Left renal cortex interstitium (tissue), 4 donors: ENCODE results near the gene FBXL17. TPM values are rescaled to one million over a fixed set of nuclear protein-coding genes. Genes with fewer than 3 reads are reported as not detected.
"Not testable (repeated sequence)": the region's sequence is repeated elsewhere in the genome, so short reads cannot be mapped to it uniquely, and the experiment has no call there.

ENCODE experiments used
- DNase-seq, 4 donors: peaks; one replicate each; pipeline ENCODE4 v3.0.0-alpha.2; 2013; ENCODE audit warnings: low read depth in 4 of 4, low spot score in 2 of 4, missing footprints in 1 of 4
- polyA plus RNA-seq, 4 donors: library from polyadenylated mRNA; unstranded; fragments of 120-200 nt; gene quantifications; one replicate each; pipeline ENCODE4 v1.2.1, GENCODE V29; 2013; ENCODE audit not compliant: insufficient read length in 4 of 4

Gene FBXL17
- polyA plus RNA-seq, 4 donors: 23.0 to 32.8 (median 30.3) TPM

DNA sequence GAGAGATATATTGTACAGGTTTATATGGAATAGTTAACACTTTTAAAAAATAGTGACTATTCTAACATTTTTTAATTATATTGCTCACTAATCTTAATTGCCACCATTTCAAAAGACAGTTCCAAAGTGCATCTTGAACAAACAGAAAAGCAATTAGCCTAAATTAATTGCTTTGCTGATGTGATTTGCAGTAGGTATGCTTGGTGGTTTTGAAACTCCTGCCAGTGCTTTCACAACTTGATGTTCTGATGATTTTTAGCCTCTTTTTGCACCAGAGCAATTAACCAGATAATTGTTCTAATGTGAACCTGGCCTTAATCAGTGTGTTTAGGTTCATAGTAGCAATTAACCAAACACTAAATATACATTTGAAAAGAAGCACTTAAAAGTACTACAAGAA lies 207.6 kb downstream of the FBXL17 start:
- no peak for DNase-seq

DNA sequence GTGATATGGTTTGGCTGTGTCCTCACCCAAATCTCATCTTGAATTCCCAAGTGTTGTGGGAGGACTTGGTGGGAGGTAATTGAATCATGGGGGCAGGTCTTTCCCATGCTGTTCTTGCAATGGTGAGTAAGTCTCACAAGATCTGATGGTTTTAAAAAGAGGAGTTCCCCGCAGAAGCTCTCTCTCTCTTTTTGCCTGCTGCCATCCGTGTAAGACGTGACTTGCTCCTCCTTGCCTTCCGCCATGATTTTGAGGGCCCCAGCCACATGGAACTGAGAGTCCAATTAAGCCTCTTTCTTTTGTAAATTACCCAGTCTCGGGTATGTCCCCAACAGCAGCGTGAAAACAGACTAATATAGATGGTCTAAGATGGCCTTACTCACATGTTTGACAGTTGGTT lies 210.1 kb downstream of the FBXL17 start:
- DNase-seq: no peak

DNA sequence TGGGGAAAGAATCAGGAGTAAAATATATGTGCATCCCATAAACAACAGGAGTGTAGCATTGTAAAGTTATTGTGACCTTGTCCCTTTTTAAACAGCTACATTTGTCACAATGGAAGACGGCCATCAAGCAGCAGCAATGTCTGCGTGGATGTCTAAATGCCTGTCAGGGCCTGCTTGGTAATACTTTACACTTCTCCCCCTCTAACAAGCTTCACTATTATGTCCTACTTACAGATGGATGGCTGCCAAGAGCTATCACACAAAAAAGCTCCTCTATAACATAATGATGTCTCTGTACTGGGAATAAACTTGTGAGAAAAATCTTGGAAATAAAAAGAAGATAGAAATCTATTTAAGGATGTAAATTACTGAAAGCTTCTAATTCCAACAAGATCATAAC lies 213.0 kb downstream of the FBXL17 start:
- DNase-seq: no peak

- DNase-seq: no peak
Observed at GRCh38 chr5:108167174-108167573, 214.7 kb downstream of the FBXL17 start.

DNA sequence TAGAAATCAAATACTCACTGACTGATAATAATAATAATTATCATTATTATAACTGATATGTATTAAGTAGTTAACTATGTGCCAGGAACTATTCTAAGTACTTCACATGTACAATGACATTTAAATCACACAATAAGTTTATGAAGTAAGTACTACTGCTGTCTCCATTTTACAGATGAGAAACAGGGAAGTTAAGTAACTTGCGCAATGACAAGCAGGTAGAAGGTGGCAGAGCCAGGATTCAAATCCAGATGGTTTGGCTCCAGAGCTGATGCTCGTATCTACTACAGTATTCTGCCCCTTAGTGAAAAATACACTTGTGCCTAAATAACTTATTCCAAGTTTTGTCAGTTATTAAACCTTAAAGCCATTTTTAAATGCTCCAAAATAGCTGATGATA lies 217.3 kb downstream of the FBXL17 start:
- no peak for DNase-seq

- not testable (repeated sequence) for DNase-seq
Observed at GRCh38 chr5:108152854-108153253, 229.0 kb downstream of the FBXL17 start.

DNA sequence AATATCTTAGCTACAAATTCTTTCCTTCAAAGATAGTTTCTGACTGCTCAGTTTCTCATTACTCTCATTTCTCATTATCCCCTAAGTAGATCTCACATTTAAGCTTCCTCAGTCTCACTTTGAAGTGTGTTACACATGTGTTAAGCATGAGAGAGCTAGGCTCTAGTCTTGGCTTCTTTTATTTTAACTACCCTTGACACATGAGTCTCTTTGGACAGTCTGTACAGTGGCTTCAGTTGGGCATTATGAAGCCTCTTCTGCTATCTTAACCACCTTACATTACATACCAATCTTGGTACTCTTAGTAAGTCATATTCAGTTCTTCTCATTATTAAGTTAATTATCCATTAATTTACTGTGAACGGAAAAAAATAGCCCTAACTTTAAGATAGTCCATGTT lies 232.5 kb downstream of the FBXL17 start:
- no peak for DNase-seq

GRCh38 chr5:108148715-108149139 lies 233.2 kb downstream of the FBXL17 start:
- peak in 2 of 4 donors; percentile 5 to 10 for DNase-seq

DNA sequence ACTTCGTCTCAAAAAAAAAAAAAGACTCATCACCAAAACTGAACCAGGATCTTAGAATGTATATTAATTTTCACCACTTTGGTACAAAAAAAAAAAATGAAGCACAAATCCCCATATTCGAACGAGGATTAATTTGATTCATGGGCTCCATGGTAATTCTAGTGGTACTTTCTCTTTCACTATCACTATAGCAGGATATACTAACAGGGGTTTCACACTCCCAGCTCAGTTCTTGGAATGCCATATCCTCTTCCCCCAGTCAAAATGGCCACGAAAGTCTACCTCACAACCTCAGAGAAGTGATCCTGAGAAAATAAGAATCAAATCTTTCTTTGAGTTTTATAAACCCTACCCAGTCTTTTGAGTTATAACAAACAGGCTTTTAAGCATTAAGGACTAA lies 235.7 kb downstream of the FBXL17 start:
- no peak for DNase-seq

GRCh38 chr5:108145351-108145750 lies 236.5 kb downstream of the FBXL17 start:
- DNase-seq: no peak

- no peak for DNase-seq
Observed at GRCh38 chr5:108144332-108144731, 237.6 kb downstream of the FBXL17 start.

DNA sequence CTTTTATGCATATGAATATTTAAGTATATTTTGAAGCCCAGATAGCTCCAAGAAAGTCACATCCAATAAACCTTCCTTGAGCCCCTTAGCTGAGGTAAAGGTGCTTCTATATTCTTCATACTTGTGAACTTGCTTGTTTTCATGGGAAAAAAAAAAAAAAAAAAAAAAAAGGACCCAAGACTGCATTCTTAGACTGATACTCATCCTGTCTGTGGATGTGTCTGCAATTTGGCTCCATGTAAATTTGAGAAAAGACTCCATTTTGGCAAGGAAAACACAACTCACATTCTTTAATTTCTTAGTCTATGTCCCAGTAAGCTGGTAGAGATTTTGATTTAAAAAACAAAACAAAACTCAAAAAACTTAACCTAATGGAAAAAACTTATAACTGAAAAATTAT lies 238.3 kb downstream of the FBXL17 start:
- no peak for DNase-seq

DNA sequence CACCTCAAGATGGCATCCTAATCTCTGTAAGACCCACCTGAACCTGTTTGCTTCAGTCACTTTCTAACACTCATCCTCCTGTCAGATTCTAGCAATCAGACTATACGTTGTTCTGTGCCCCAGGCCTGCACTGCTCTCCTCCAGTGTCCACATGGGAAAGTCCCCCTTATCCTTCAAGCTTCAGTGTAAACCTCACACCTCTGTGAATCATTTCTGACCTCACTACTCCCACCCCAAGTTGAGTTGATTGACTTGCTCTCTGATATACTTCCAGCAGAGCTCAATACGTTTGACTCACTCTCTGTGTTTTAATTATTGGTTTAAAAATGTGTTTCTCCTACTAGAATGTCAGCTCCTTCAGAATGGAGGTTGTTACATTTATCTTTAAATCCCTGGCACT lies 240.2 kb downstream of the FBXL17 start:
- no peak for DNase-seq

- no peak for DNase-seq
Observed at GRCh38 chr5:108136493-108136892, 245.4 kb downstream of the FBXL17 start.

DNA sequence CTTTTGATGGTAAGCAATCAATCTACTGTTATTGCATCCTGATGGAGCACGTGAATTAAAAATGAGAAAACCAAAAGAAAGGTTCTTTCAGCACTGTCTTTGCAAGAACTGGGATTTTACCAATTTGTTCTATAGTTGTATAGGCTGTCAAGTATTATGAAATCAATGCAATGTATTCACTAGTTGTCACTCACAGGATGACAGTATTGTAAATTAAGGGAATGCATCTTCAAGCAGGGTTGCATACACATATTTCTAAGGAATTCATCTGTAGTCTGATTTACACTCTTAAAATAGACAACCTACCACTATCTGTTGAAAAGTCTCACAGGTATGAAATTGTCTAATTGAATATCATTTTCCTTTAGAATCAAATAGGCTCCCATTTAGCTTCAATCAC lies 252.8 kb downstream of the FBXL17 start:
- DNase-seq: no peak

DNA sequence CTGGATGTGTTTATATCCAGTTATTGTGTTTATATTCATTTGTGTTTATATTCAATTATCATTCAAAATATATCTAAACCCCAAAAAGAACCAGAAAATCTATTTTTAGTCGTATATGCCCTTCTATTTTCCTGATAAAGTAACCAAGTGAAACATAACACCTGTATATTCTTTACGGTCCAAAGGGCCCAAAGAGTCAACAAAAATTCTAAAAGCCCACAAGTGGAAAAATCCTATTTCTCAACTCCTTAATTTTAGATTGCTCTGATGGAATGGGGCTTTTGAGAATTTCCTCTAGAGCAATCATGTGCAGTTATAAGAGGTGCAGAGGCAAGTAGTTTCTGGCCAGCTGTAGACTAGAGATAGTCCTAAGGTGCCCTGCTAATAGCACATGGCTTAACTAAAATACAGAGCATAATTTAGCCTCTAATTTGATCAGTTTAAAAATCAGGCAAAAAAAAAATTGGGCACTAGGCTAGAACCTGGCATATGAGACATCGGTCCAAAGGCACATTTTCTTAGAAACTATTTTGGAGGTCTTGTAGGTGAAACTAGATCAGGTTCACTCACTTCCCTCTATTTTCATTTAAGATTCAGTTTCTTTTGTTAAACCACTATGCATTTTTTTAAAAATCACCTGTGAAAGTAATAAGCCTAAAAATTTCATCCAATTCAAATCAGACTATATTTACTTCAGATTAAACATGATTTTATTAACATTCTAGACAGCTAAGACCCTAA lies 256.0 kb downstream of the FBXL17 start:
- no peak for DNase-seq

DNA sequence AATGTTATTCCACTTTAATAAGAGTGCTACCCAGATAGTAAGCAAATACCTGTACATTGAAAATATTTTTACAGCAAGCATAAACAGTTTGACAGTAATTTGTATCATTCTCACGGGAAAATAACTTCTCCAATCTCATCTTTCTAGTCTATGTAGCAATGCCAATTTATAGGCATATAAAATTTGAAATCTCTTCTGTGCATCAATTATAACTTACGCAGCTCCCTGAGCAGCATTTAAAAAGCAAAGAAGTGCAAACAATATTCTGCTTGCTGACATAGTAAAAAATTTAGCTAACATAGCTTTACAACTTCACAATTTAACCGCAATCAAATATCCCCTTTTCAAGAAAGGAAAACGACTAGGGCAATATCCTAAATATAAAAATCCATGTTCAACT lies 257.3 kb downstream of the FBXL17 start:
- DNase-seq: no peak

- DNase-seq: no peak
Observed at GRCh38 chr5:108122702-108123101, 259.2 kb downstream of the FBXL17 start.

- no peak for DNase-seq
Observed at GRCh38 chr5:108118813-108119514, 262.9 kb downstream of the FBXL17 start.

DNA sequence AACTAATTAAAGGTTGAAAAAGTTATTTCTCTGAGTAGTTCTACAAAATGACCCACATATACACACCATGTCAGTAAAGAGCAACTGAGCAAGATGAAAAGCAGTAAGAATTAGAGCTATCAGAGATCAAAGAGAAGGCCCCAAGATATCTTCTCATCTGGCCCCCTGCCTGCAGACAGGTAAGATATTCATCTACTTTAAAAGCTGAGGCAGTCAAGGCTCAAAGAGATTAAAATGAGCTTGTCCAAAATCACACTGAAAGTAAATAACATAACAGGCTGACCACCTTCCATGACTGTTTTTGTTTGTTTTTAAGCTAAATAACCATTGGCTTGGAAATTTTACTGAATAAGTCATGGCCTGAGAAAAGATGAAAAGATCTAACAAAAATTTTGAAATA lies 266.2 kb downstream of the FBXL17 start:
- DNase-seq: no peak

GRCh38 chr5:108113950-108114349 lies 267.9 kb downstream of the FBXL17 start:
- no peak for DNase-seq

DNA sequence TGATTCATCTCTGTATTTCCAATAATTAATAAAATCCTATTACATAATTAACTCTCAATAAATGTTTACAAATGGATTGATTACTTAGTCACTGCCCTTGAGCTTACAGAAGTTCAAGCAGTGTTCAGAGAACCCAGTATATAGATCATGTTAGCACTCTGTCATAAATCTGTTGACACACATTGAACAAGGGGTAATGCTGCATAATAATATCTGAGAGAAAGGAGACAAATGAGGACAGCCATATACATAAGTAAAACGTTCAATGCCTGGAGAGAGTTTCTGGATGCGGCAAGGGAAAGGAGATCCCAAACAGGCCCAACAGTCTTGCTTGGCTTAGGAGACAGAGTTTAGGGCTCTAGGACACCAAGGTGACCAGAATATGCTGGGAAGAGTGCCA lies 270.2 kb downstream of the FBXL17 start:
- no peak for DNase-seq
